Measurements from ENCODE around the gene PACSIN1. TPM values are rescaled to one million over a fixed set of nuclear protein-coding genes. Genes with fewer than 3 reads are reported as not detected.

Gene PACSIN1
- total RNA-seq, 1 experiment from 2014 or later: 5.0 TPM

DNA sequence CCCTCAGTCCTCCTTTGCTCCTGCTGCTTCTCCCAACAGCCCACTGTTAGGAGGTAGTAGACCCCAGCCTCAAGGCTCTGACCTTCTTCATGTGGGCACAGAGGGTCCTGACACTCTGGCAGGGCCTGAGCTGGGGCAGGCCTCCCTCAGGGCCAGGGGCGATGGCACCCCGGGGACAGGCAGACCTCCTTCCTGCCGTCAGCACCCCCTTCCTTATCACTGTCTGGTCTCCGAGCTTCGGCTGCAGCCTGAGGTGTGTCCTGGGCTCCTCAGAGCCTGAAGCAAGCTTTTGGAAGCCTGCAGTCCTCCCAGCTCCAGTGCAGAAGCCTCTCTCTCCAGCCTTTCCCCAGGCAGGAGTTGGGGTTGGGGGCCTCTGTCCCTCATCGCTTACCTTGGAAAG lies 68.3 kb downstream of the PACSIN1 start:
- Histone ChIP-seq H3K36me3 (ENCODE audit: control insufficient read depth in 1 of 2, insufficient read depth in 2 of 2, low read length in 2 of 2) (no peaks in the 10 kb centered on the region), H3K79me2 (ENCODE audit: insufficient read depth, low read length) (no peaks in the 10 kb centered on the region), H3K9me2 (ENCODE audit: insufficient read depth) (no peaks in the 10 kb centered on the region), H3K4me2 (ENCODE audit: low read length) (no peak overlapping the region), H3K9ac (ENCODE audit: low read length) (no peak overlapping the region), H3K27me3 (ENCODE audit: insufficient read depth, low read length) (no peaks in the 10 kb centered on the region), H3K9me3 (ENCODE audit: control insufficient read depth in 1 of 2, insufficient read depth in 1 of 2, low read depth in 1 of 2, low read length in 2 of 2) (no peaks in the 10 kb centered on the region), H3K4me3 (replicated peaks in 1 of 2; ENCODE audit: low read depth in 1 of 2, low read length in 2 of 2) (no peak overlapping the region), H3K27ac (ENCODE audit: low read depth, low read length) (no peak overlapping the region), H3K4me1 (ENCODE audit: control insufficient read depth in 1 of 2, insufficient read depth in 2 of 2, low read length in 2 of 2) (peaks cover 3 to 7% of the 10 kb centered on the region in 2 experiments; a peak in 2 of 4 replicates), H2AFZ (ENCODE audit: low read depth, low read length, poor library complexity, severe bottlenecking) (no peak overlapping the region), H4K20me1 (ENCODE audit: insufficient read depth) (no peaks in the 10 kb centered on the region)
- ChIA-PET CTCF (no interaction called here), RAD21 (ENCODE audit: low non-redundant PET in 1 of 2, low total read pairs in 2 of 2, uncharacterized antibody in 2 of 2, unreplicated experiment in 2 of 2) (no interaction called here), POLR2A (no interaction called here)
- no peak for DNase-seq (ENCODE audit: low read depth, low spot score)
- TF ChIP-seq, protein P1, sequence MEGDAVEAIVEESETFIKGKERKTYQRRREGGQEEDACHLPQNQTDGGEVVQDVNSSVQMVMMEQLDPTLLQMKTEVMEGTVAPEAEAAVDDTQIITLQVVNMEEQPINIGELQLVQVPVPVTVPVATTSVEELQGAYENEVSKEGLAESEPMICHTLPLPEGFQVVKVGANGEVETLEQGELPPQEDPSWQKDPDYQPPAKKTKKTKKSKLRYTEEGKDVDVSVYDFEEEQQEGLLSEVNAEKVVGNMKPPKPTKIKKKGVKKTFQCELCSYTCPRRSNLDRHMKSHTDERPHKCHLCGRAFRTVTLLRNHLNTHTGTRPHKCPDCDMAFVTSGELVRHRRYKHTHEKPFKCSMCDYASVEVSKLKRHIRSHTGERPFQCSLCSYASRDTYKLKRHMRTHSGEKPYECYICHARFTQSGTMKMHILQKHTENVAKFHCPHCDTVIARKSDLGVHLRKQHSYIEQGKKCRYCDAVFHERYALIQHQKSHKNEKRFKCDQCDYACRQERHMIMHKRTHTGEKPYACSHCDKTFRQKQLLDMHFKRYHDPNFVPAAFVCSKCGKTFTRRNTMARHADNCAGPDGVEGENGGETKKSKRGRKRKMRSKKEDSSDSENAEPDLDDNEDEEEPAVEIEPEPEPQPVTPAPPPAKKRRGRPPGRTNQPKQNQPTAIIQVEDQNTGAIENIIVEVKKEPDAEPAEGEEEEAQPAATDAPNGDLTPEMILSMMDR (IDR thresholded peaks at IDR 0.05 in 2 of 3, conservative IDR thresholded peaks at IDR 0.05 in 1 of 3; ENCODE audit: borderline replicate concordance in 1 of 3, insufficient read depth in 1 of 3, low read depth in 2 of 3, low read length in 2 of 3): no peak
- TF ChIP-seq SP1 (IDR thresholded peaks at IDR 0.05; ENCODE audit: low read depth): no peak
- no peak for TF ChIP-seq SRF (IDR thresholded peaks at IDR 0.05; ENCODE audit: low read depth)
- no peak for TF ChIP-seq ELF1 (IDR thresholded peaks at IDR 0.05; ENCODE audit: borderline replicate concordance, low read depth)
- no peak for TF ChIP-seq CEBPB (IDR thresholded peaks at IDR 0.05; ENCODE audit: low read depth)
- no peak for TF ChIP-seq EZH2phosphoT487 (IDR thresholded peaks at IDR 0.05; ENCODE audit: borderline replicate concordance)
- TF ChIP-seq EZH2 (IDR thresholded peaks at IDR 0.05): no peak
- no peak for TF ChIP-seq YY1 (IDR thresholded peaks at IDR 0.05; ENCODE audit: extremely low read depth, insufficient replicate concordance, low read depth, low read length)
- TF ChIP-seq, protein P2, sequence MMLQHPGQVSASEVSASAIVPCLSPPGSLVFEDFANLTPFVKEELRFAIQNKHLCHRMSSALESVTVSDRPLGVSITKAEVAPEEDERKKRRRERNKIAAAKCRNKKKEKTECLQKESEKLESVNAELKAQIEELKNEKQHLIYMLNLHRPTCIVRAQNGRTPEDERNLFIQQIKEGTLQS (IDR thresholded peaks at IDR 0.05): no peak
- TF ChIP-seq JUND (IDR thresholded peaks at IDR 0.05): no peak
- TF ChIP-seq ZNF274 (IDR thresholded peaks at IDR 0.05; ENCODE audit: low read depth, low read length): no peak
- TF ChIP-seq ZFX (IDR thresholded peaks at IDR 0.05): no peak
- TF ChIP-seq POLR2AphosphoS5 (IDR thresholded peaks at IDR 0.05; ENCODE audit: low read depth, low read length): no peak
- TF ChIP-seq RAD21 (IDR thresholded peaks at IDR 0.05; ENCODE audit: low read depth): no peak
- TF ChIP-seq FOSL1 (IDR thresholded peaks at IDR 0.05; ENCODE audit: low read depth): no peak
- TF ChIP-seq POLR2A (IDR thresholded peaks at IDR 0.05; ENCODE audit: borderline replicate concordance, extremely low read depth, insufficient read depth, insufficient read length): no peak
- TF ChIP-seq, protein P3, sequence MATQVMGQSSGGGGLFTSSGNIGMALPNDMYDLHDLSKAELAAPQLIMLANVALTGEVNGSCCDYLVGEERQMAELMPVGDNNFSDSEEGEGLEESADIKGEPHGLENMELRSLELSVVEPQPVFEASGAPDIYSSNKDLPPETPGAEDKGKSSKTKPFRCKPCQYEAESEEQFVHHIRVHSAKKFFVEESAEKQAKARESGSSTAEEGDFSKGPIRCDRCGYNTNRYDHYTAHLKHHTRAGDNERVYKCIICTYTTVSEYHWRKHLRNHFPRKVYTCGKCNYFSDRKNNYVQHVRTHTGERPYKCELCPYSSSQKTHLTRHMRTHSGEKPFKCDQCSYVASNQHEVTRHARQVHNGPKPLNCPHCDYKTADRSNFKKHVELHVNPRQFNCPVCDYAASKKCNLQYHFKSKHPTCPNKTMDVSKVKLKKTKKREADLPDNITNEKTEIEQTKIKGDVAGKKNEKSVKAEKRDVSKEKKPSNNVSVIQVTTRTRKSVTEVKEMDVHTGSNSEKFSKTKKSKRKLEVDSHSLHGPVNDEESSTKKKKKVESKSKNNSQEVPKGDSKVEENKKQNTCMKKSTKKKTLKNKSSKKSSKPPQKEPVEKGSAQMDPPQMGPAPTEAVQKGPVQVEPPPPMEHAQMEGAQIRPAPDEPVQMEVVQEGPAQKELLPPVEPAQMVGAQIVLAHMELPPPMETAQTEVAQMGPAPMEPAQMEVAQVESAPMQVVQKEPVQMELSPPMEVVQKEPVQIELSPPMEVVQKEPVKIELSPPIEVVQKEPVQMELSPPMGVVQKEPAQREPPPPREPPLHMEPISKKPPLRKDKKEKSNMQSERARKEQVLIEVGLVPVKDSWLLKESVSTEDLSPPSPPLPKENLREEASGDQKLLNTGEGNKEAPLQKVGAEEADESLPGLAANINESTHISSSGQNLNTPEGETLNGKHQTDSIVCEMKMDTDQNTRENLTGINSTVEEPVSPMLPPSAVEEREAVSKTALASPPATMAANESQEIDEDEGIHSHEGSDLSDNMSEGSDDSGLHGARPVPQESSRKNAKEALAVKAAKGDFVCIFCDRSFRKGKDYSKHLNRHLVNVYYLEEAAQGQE (IDR thresholded peaks at IDR 0.05; ENCODE audit: low read depth): no peak
- TF ChIP-seq EGR1 (IDR thresholded peaks at IDR 0.05; ENCODE audit: low read depth): no peak
- TF ChIP-seq, protein P4, sequence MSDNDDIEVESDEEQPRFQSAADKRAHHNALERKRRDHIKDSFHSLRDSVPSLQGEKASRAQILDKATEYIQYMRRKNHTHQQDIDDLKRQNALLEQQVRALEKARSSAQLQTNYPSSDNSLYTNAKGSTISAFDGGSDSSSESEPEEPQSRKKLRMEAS (IDR thresholded peaks at IDR 0.05): no peak
- intact Hi-C loops (cut with micrococcal nuclease): no loop called here
- no TSS peak for BruUV-seq (replicated peaks)
- ATAC-seq: no peak
